Keratinocyte (primary cell): Measurements from ENCODE around the gene FGF18. TPM values are rescaled to one million over a fixed set of nuclear protein-coding genes. Genes with fewer than 3 reads are reported as not detected.

ENCODE experiments used
- DNase-seq: peaks from one replicate; pipeline ENCODE4 v3.0.0-alpha.2; 2011; ENCODE audit warnings: low read depth, missing footprints, low spot score
- FAIRE-seq: peaks from 2 replicates; lab custom pipeline; 2011; peaks lifted over from hg19 to GRCh38; lab: Jason Lieb, UNC
- H2AFZ ChIP-seq: 2 replicates; pipeline ENCODE4 v1.6.0; 2012; ENCODE audit warnings: low read length, control low read depth, inconsistent platforms; ENCODE audit not compliant: control insufficient read depth
- H3K27ac ChIP-seq: 2 replicates; pipeline ENCODE4 v1.5.1; 2011; ENCODE audit warnings: low read length; ENCODE audit not compliant: control insufficient read depth, insufficient read depth
- H3K27me3 ChIP-seq: 3 replicates; pipeline ENCODE4 v1.6.0; 2011; ENCODE audit warnings: low read length; ENCODE audit not compliant: control insufficient read depth, insufficient read depth; ENCODE audit errors: extremely low read depth
- H3K36me3 ChIP-seq, 2 experiments: 2 replicates in 1 of 2; 3 replicates in 1 of 2; pipeline ENCODE4 v1.5.1; 2011; ENCODE audit warnings: low read length in 2 of 2, mild to moderate bottlenecking in 1 of 2; ENCODE audit not compliant: control insufficient read depth in 2 of 2, insufficient read depth in 2 of 2; ENCODE audit errors: extremely low read depth in 1 of 2
- H3K4me1 ChIP-seq: 3 replicates; pipeline ENCODE4 v1.5.1; 2011; ENCODE audit warnings: low read length; ENCODE audit not compliant: control insufficient read depth, insufficient read depth; ENCODE audit errors: extremely low read depth
- H3K4me2 ChIP-seq: 3 replicates; pipeline ENCODE4 v1.6.0; 2011; ENCODE audit warnings: low read depth, low read length; ENCODE audit not compliant: control insufficient read depth, insufficient read depth; ENCODE audit errors: extremely low read depth
- H3K4me3 ChIP-seq, 3 experiments: fragments of 200-600 bp in 1 of 3; sonication (generic) in 1 of 3; 2 replicates in 2 of 3; 3 replicates in 1 of 3; pipeline ENCODE4 v1.5.1; 2011 to 2016; ENCODE audit warnings: low read length in 3 of 3, mild to moderate bottlenecking in 3 of 3, control low read depth in 2 of 3, inconsistent platforms in 1 of 3, low read depth in 1 of 3, mixed read lengths in 1 of 3, mixed run types in 1 of 3, moderate library complexity in 1 of 3; ENCODE audit not compliant: control insufficient read depth in 2 of 3, insufficient read depth in 2 of 3; ENCODE audit errors: extremely low read depth in 1 of 3
- H3K79me2 ChIP-seq: 2 replicates; pipeline ENCODE4 v1.6.0; 2012; ENCODE audit warnings: low read length; ENCODE audit not compliant: control insufficient read depth, insufficient read depth
- H3K9ac ChIP-seq: 3 replicates; pipeline ENCODE4 v1.6.0; 2011; ENCODE audit warnings: low read length; ENCODE audit not compliant: control insufficient read depth, insufficient read depth; ENCODE audit errors: extremely low read depth
- H3K9me1 ChIP-seq: 3 replicates; pipeline ENCODE4 v1.6.0; 2011; ENCODE audit warnings: low read length; ENCODE audit not compliant: control insufficient read depth, insufficient read depth; ENCODE audit errors: extremely low read depth
- H3K9me3 ChIP-seq: 2 replicates; pipeline ENCODE4 v1.5.1; 2012; ENCODE audit warnings: low read depth, low read length; ENCODE audit not compliant: control insufficient read depth
- H4K20me1 ChIP-seq: 3 replicates; pipeline ENCODE4 v1.6.0; 2011; ENCODE audit warnings: low read length; ENCODE audit not compliant: control insufficient read depth, insufficient read depth; ENCODE audit errors: extremely low read depth
- EZH2 ChIP-seq: IDR thresholded peaks from one replicate; pipeline ENCODE4 v1.6.1; 2012; ENCODE audit warnings: inconsistent platforms, mild to moderate bottlenecking, low read length, moderate library complexity
- dilution Hi-C: fragments of 300-500 bp; cut with MboI; formaldehyde crosslinking; loops from one replicate; pipeline ENCODE4 v1.7.0; 2020; ENCODE audit warnings: low sequenced_read_pairs; ENCODE audit not compliant: extremely low pct_ligation_motif_present
- polyA plus RNA-seq, 5 experiments: library from polyadenylated mRNA; depleted of rRNA in 3 of 5; stranded (reverse) in 3 of 5; stranded (forward) in 1 of 5; unstranded in 1 of 5; fragments of >200 nt; gene quantifications; 1 replicate in 1 of 5; 2 replicates in 3 of 5; 3 replicates in 1 of 5; pipeline versions ENCODE4 v1.2.1 to v1.2.3, GENCODE V29; 2011 to 2012; ENCODE audit warnings: missing spikeins in 2 of 5, low read depth in 1 of 5, low replicate concordance in 1 of 5
- TF ChIP-seq, protein P1 (sequence below), 3 experiments: IDR thresholded peaks in 1 of 3; conservative IDR thresholded peaks in 1 of 3; optimal IDR thresholded peaks in 1 of 3; 2 replicates in 2 of 3; 3 replicates in 1 of 3; pipeline versions ENCODE3 to v1.5.1; 2011; ENCODE audit warnings: low read length in 3 of 3, mild to moderate bottlenecking in 3 of 3, moderate library complexity in 2 of 3, control low read depth in 1 of 3, inconsistent platforms in 1 of 3; ENCODE audit not compliant: insufficient read depth in 2 of 3; ENCODE audit errors: extremely low read depth in 1 of 3

The FGF18 gene
- polyA plus RNA-seq, 1 donor (not counting 4 experiments of a cell fraction or from before 2014, with no cell fraction given), result 0.05 TPM

- peak; percentile 79 for TF ChIP-seq EZH2
- TF ChIP-seq, protein P1, sequence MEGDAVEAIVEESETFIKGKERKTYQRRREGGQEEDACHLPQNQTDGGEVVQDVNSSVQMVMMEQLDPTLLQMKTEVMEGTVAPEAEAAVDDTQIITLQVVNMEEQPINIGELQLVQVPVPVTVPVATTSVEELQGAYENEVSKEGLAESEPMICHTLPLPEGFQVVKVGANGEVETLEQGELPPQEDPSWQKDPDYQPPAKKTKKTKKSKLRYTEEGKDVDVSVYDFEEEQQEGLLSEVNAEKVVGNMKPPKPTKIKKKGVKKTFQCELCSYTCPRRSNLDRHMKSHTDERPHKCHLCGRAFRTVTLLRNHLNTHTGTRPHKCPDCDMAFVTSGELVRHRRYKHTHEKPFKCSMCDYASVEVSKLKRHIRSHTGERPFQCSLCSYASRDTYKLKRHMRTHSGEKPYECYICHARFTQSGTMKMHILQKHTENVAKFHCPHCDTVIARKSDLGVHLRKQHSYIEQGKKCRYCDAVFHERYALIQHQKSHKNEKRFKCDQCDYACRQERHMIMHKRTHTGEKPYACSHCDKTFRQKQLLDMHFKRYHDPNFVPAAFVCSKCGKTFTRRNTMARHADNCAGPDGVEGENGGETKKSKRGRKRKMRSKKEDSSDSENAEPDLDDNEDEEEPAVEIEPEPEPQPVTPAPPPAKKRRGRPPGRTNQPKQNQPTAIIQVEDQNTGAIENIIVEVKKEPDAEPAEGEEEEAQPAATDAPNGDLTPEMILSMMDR (optimal IDR thresholded peaks at IDR 0.05 in 1 of 3, IDR thresholded peaks at IDR 0.05 in 1 of 3, conservative IDR thresholded peaks at IDR 0.05 in 1 of 3; ENCODE audit: extremely low read depth in 1 of 3, insufficient read depth in 2 of 3, low read length in 3 of 3), result no peak
- no peaks in the 10 kb centered on the region for H3K9me1 ChIP-seq
- no peaks in the 10 kb centered on the region for H3K36me3 ChIP-seq
- H3K9me3 ChIP-seq, result no peaks in the 10 kb centered on the region
- no peaks in the 10 kb centered on the region for H3K79me2 ChIP-seq
- FAIRE-seq (no peak), DNase-seq (no peak)
- H3K4me3 ChIP-seq, result no peak overlapping the region
- peaks cover 13% of the 10 kb centered on the region for H4K20me1 ChIP-seq
- peaks cover 6% of the 10 kb centered on the region for H3K4me1 ChIP-seq
- H3K27ac ChIP-seq, result no peak overlapping the region
- dilution Hi-C loops, result no loop called here
- H2AFZ ChIP-seq, result no peak overlapping the region
- H3K4me2 ChIP-seq, result peak overlapping the region; percentile 12
- H3K27me3 ChIP-seq, result peaks cover 27% of the 10 kb centered on the region
- H3K9ac ChIP-seq, result no peak overlapping the region
Observed at GRCh38 chr5:171420431-171421241, 1.2 kb downstream of the FGF18 start.

DNA sequence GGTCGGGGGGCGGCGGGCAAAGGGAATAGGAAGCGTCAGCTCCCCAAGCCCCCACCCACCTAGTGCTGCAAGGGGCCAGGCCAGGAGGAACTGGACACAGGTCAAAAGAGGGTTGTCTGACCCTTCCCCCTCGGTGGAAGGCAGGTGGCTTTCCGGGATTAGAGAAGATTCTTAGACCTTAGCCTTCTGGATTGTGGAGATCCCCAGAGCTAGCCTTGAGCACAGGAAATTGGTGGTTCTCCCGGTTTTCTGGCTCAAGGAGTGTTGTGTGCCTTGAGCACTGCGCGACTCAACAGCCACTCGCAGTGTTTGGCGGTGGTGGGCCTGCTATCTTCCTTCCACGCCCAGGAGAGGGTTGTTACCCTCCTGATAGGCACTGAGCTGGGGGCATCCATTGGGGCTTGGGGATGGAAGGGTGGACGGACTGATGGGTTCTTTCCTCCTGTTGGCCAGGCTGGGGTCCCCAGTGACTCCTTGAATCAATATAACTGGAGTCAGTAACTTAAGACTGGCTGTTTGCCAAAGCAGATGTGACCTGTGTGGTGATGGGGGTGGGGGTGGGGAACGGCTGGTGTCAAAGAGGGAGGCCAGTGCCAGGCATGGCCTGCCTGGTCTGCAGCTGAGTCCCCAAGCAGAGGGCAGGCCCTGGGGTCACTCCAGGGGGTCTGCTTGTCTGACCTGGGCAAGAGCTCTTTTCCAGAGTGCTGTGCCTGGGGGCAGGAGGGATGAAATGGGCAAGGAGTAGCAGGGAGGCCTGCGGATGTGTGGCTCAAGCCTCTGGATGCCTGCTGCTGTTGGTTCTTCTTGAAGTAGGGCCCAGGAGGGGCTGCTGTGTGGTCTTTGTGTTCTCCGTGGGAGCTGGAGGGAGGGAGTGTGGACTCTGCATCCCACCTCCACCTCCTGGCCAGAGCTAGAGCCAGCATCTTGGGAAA lies 2.1 kb downstream of the FGF18 start:
- H3K27me3 ChIP-seq, result peaks cover 27% of the 10 kb centered on the region
- no peak overlapping the region for H3K9ac ChIP-seq
- no peak for FAIRE-seq
- H2AFZ ChIP-seq, result no peak overlapping the region
- peaks cover 6% of the 10 kb centered on the region for H3K4me1 ChIP-seq
- H3K9me3 ChIP-seq, result no peaks in the 10 kb centered on the region
- H3K4me2 ChIP-seq, result no peak overlapping the region
- H3K9me1 ChIP-seq, result no peaks in the 10 kb centered on the region
- no peaks in the 10 kb centered on the region for H3K36me3 ChIP-seq
- dilution Hi-C loops, result no loop called here
- peaks cover 13% of the 10 kb centered on the region for H4K20me1 ChIP-seq
- no peaks in the 10 kb centered on the region for H3K79me2 ChIP-seq
- peak; percentile 3 for TF ChIP-seq EZH2
- TF ChIP-seq, protein P1 (optimal IDR thresholded peaks at IDR 0.05 in 1 of 3, IDR thresholded peaks at IDR 0.05 in 1 of 3, conservative IDR thresholded peaks at IDR 0.05 in 1 of 3; ENCODE audit: extremely low read depth in 1 of 3, insufficient read depth in 2 of 3, low read length in 3 of 3), result no peak
- H3K27ac ChIP-seq, result no peak overlapping the region
- no peak for DNase-seq
- H3K4me3 ChIP-seq, result no peak overlapping the region
